ENCODE results near the gene ENTREP3.
"Not testable (repeated sequence)": the region's sequence is repeated elsewhere in the genome, so short reads cannot be mapped to it uniquely, and the experiment has no call there.

ENTREP3 gene, protein sequence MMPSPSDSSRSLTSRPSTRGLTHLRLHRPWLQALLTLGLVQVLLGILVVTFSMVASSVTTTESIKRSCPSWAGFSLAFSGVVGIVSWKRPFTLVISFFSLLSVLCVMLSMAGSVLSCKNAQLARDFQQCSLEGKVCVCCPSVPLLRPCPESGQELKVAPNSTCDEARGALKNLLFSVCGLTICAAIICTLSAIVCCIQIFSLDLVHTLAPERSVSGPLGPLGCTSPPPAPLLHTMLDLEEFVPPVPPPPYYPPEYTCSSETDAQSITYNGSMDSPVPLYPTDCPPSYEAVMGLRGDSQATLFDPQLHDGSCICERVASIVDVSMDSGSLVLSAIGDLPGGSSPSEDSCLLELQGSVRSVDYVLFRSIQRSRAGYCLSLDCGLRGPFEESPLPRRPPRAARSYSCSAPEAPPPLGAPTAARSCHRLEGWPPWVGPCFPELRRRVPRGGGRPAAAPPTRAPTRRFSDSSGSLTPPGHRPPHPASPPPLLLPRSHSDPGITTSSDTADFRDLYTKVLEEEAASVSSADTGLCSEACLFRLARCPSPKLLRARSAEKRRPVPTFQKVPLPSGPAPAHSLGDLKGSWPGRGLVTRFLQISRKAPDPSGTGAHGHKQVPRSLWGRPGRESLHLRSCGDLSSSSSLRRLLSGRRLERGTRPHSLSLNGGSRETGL

DNA sequence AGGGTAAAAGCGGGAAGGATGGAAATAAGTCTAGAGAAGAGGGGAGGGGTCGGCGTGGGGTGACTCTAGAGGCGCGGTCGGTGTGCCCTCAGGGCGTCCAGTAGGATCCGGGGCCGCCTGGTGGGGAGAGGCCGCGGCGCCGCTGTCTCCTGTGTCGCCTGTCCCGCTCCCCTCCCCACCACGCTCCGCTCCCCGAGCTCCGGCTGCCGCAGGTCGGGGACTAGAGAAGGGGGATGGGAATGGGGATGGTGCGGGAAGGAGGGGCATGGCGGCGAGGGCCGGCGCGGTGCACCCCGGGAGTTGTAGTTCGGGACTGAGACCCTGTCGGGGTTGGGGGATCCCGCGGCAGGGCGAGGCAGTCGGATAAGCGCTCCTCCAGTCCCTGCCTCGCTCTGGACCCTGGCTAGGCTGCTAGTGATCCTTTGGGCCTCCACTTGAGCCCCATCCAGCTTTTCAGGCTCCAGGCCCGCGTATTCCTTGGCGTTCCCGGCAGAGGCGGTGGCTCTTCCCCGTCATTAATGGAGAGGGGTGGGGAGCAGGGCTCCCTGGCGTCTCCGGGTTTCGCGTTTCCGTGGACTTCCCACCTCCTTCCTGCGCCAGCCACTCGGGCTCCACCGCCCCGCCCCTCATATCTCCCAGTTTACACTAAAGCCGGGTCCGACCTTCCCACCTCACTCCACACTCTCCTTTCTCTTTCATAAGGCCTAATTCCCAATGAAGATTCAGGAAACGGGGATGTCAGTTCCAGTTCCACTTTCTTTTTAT, at the start of gene ENTREP3:
Gene ENTREP3, minus strand, starts transcription at position 241 of the 765 bp plus-strand sequence. CDS start 606 bp downstream, outside the sequence.
- DNase-seq (ENCODE audit: low read depth in 3 of 3): peak; percentile 63 to 82 (median 67)

DNA sequence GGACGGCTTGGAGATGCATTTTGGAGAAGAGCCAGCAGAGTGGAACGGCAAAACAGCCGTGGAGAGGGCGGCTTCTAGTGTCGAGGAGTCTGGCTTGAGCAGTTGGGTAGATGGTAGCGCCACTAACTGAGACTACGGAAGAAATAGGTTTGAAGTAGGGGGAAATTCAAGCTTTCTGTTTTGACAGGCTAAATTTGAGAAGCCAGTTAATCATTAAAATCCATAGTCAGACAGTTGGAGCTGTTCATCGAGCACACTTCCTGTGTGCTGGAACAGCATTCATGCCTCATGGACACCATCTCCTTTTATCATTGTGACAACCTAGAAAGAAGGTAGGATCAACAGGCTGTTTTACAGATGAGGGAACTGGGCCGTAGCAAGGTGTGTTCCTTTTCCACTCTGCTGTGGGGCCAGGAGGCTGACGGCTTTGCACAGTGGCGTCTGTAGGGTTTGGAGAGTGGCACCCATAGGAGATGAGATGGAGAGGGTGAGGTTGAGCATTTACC, 49.3 kb upstream of the ENTREP3 start:
- DNase-seq (ENCODE audit: low read depth in 3 of 3): no peak

DNA sequence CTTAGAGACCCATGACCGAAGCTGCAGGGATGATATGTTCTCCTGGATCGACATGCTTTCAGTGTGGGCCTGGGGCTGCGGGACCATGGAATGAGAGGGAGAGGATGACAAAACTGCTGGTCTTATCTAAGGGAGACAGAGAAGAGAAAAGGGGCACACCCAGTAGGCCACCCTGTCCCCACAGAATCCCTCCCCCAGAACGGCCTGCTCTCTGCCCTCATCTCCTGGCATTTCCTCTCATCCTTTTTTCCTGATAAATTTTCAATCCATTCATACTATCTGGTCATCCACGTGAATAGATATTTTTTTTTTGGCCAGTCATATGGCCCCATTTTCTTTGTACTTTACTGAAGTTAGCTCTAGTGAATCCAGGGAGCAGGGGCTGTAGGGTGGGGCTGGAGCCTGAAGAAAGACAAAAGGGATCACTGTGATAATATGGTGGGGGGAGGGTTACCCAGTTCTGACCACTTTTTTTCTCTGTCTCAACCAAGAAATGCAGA, 46.1 kb upstream of the ENTREP3 start, which contains the start of gene PKLR:
Gene PKLR, minus strand, starts transcription at position 97 of the 500 bp plus-strand sequence. Its CDS starts 43 bp downstream, at position 54.
- no peak for DNase-seq (ENCODE audit: low read depth in 3 of 3)

DNA sequence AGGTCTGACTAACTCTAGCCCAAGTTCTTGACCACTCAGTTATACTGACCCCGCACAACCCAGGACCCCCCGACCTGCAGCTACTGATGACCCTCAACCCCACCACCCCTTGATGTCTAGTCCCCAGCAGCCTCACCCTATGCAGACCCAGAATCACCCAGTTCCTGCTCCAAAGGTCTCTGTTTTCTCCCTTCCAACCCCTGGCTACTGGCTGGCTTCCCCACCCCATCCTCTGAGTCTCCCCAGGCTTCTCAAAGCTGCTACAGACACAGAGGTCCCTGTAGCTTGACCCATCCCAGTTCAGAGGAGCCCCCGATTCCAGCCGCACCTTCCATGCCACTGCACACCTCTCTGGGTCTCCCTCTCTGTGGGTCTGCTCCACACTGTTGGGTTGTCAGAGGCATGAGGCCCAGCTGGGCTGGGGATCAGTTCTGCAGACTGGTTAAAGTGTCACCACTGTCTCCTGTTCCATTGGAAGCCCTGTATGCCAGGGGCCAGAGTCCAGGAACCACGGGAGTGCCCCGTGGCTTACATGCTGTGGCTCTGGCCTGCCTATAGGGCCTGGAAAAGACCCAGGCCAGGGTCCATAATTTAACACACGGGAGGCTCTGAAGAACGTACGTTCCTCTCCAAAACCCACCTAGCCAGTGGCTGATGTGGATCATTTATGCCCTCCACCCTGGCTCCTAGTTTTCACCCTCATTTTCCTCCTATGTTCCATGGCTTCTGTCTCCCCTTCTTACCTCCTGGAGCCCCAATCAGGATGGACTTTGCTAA, 45.5 kb upstream of the ENTREP3 start:
- DNase-seq (ENCODE audit: low read depth in 3 of 3): no peak

DNA sequence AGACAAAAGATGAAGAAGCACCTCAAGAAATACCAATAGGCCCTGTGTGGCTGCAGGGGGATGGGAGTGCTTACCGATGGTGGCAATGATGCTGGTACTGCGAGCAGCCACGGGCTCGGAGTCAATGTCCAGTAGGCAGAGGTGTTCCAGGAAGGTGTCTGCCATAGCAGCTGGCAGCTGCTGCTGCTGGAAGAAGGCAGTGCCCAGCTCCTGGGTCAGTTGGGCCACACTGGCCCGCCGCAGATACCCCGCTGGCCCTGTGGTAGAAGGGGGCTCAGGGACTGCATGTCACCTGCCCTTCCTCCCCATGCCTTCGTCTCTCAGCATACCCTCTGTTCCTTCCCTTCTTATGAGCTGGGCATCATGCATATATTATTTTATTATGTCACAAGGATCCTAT, 44.7 kb upstream of the ENTREP3 start:
- DNase-seq (ENCODE audit: low read depth in 3 of 3): no peak

DNA sequence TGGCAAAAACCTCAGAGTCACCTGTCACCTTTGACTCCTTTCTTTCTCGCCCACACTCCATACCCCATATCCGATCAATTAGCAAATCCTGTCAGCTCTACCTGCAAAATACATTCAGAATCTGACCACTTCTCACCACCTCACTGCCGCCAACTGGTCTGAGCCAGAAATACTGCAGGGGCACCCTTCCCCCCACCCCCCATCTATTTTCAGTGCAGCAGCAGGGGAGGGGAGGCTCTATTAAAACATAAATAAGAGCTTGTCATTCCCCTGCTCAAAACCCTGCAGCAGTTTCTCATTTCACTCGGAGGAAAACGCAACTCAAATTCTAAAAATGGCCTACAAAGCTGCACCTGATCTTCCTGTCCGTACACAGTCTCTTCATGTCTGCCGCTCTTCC, 42.1 kb upstream of the ENTREP3 start:
- no peak for DNase-seq (ENCODE audit: low read depth in 3 of 3)

DNA sequence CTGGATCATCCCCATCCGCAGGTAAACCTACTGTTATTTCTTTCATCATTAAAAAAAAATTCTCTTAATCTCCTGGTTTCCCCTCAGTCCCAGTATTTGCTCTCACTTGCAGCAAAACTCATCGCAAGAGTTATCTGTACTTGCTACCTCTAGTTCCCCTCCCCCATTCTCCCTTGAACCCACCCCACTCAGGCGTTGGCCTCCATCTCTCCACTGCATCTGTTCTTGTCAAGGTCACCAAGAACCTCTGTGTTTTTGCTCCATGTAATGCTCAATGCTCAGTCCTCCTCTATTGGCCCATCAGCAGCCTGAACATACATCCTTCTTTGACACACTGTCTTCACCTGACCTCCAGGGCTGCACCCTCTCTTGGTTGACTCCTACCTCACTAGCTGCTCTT, 41.4 kb upstream of the ENTREP3 start:
- DNase-seq (ENCODE audit: low read depth in 3 of 3): no peak

DNA sequence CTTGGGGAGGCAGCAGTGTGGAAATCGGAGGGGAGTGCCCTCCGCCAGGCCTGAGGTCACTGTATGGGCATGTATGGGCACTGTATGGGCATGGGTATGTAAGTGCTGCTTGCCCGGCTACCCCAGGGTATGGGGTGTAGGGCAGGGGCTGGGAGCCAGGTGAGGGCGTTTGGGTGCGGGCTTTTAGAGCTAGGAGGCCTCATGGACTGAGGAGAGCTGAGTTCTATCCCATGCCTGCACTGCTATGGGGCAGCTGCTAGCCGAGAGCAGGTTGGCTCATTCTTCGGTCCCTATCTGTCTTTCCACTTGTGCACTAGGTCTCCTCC, 40.6 kb upstream of the ENTREP3 start:
- no peak for DNase-seq (ENCODE audit: low read depth in 3 of 3)

DNA sequence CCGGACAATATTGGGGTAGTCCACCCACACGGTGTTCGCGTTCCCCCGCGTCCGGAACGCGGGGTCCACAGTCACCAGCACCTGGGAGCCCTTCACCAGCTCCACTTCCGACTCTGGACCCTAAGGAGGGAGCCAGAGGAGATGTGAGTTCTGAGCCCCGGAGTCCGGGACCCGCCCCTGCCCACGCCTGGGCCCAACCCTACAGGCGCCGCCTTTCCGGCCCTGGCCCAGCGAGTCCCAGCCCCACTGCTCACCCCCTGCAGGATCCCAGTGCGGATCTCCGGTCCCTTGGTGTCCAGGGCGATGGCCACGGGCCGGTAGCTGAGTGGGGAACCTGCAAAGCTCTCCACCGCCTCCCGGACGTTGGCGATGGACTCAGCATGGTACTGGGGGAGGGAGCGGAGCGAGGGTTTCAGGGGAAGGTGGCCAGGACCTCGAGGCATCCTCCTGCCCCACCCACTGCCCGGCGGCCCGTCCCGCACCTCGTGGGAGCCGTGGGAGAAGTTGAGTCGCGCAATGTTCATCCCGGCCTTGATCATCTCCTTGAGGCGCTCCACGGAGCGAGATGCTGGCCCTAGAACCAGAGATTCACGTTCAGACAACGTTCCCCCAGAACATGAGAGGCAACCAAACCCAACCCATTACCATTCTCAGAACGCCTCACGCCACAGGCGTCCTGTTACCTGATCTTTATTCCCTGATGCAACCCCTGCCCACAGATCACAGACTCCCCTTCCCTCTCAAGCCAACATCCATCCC, 40.1 kb upstream of the ENTREP3 start:
- no peak for DNase-seq (ENCODE audit: low read depth in 3 of 3)

DNA sequence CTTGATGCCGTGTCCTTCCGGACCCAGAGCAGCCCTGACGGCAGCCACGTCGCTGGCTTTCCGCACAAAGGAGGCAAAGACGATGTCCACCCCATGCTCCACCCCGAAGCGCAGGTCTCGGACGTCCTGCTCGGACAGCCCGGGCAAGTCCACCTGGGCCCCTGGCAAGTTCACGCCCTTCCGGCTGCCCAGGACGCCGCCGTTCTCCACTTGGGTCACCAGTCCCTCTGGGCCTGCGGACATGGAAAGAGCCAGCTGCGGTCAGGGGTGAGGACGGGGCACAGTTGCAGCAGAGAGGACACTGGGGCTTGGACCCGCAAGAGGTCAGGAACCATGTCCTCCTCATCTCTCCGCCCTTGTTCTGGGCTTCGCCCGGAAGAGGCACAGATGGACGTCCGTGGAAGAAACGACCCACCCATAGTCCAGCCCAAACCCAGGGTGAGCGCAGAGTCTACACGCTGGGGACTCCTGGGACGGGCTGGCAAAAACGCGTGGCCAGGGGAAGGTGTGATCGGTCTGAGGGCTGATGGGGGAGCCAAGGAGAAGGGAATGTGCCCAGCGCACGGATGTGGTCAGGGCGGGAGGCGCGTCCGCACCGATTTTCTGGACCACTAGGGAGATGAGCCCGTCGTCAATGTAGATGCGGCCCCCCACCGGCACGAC, 39.4 kb upstream of the ENTREP3 start:
- no peak for DNase-seq (ENCODE audit: low read depth in 3 of 3)

DNA sequence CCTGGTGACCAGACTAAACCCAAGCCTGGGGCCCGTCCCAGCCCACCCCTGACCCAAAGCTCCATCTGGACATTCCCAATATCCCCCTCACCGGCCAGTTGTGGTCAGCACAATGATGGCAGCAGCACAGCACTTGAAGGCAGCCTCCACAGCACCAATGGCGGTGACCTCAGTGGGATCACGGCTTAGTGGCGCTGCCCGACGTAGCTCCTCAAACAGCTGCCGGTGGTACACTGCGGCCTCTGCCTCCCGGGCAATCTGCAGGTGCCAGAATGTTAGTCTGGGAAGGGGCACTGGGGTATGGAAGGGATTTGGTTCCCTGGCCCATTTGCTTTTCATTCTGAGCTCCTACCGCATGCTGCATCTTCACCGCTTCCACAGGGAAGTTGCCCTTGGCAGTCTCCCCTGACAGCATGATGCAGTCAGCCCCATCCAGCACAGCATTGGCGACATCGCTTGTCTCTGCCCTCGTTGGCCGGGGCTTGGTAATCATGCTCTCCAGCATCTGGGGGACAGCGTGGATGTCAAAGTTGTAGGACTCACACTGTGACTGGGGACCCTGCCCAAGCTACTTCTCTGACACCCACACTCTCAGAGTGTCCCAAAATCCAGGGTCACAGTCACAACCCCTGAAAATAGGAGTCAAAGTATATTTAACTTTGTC, 37.9 kb upstream of the ENTREP3 start:
- DNase-seq (ENCODE audit: low read depth in 3 of 3): no peak

DNA sequence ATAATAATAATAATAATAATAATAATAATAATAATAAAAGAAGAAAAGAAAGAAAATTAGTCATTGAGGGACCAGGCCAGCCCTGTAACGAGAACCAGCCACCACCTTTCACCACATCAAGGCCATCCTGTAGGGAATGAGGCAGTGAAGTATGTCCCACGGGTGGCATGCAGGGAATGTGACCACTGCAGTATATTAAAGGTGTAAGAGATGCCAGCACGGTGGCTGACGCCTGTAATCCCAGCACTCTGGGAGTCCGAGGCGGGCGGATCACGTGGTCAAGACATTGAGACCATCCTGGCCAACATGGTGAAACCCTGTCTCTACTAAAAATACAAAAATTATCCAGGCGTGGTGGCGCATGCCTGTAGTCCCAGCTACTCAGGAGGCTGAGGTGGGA, 35.7 kb upstream of the ENTREP3 start:
- DNase-seq (ENCODE audit: low read depth in 3 of 3): not testable (repeated sequence)

DNA sequence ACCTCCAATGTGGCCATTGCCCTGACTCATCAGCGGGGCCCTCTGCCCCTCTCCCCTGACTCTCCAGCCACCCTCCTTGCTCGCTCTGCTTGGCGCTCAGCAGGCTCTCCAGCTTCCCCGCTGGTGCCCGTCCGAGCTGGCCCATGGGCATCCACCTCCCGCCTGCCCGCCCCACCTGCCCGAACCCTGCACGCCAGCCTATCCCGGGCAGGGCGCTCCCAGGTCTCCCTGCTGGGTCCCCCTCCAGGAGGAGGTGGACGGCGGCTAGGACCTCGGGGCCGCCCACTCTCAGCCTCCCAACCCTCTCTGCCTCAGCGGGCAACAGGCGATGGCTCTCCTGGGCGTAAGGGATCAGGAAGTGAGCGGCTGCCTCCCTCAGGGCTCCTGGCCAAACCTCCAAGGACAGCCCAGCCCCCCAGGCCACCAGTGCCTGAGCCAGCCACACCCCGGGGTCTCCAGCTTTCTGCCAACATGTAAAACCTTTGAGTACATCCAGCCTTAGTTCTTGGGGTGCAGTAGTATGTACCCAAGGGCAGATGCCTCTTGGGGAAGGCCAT, 32.8 kb upstream of the ENTREP3 start:
- DNase-seq (ENCODE audit: low read depth in 3 of 3): no peak

DNA sequence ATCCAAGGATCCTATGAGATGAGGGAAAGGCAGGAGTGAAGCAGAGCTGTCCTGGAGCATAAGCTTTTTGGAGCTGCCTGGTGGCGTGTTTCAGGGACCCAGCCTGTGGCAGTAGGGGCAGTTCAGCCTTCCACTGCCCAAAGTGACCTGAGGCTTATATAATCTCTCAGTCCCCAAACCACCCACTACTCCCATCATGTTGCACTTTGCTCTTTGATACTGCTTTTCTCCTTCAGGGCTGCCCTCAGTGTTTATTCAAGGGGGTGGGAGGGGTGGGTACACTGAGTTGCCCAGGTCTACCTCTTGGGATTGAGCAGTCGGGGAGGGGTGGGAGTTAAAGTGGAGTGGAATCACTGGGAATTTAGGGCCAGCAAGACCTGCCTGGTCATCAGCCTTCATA, 31.3 kb upstream of the ENTREP3 start:
- DNase-seq (ENCODE audit: low read depth in 3 of 3): no peak

DNA sequence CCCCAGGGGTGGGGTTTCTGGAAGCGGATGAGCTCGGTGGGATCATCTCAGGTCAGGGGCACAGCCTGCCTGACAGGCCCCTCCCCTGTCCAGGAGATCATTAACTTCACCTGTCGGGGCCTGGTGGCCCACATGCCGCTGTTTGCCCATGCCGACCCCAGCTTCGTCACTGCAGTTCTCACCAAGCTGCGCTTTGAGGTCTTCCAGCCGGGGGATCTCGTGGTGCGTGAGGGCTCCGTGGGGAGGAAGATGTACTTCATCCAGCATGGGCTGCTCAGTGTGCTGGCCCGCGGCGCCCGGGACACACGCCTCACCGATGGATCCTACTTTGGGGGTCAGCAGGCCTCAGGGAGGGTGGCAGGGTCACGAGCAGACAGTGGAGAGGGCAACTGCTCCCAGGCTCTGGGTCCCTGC, 30.4 kb upstream of the ENTREP3 start:
- no peak for DNase-seq (ENCODE audit: low read depth in 3 of 3)

DNA sequence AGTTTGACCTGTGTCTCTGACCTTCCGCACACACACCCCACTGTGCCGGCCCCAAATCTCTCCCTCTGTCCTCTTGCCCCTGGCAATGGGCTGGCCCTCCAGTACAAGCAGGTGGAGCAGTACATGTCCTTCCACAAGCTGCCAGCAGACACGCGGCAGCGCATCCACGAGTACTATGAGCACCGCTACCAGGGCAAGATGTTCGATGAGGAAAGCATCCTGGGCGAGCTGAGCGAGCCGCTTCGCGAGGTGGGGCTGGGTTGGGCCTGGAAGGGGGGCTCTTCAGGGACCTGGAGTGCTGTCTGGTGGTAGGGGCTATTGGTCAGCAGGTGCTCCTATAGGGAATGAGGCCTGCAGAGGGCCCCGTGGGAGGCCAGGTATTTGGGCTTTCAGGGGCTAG, 29.8 kb upstream of the ENTREP3 start:
- no peak for DNase-seq (ENCODE audit: low read depth in 3 of 3)

DNA sequence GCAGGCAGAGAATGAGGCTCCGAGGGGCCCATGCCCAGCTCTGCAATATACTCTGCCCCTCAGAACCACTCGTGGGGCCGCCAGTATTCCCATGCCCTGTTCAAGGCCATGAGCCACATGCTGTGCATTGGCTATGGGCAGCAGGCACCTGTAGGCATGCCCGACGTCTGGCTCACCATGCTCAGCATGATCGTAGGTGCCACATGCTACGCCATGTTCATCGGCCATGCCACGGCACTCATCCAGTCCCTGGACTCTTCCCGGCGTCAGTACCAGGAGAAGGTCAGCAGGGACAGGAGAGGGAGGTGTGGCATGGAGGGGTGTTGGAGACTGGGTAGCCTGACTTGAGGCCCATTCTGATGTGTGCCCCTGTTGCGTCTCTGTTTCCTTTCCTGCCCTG, 29.2 kb upstream of the ENTREP3 start:
- DNase-seq (ENCODE audit: low read depth in 3 of 3): no peak

DNA sequence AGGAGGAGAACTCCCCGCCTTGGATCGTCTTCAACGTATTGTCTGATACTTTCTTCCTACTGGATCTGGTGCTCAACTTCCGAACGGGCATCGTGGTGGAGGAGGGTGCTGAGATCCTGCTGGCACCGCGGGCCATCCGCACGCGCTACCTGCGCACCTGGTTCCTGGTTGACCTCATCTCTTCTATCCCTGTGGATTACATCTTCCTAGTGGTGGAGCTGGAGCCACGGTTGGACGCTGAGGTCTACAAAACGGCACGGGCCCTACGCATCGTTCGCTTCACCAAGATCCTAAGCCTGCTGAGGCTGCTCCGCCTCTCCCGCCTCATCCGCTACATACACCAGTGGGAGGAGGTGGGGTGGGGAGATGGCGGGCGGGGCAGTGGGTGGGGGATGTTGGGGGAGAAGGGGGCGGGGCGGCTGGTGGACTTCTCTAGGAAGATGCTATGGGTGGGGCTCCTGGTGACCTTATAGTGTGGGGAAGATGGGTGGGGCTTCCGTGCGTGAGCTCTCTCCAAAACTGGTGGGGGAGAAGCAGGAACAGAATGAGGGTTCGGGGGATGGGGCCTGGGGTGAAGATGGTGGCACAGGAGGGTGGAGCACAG, 27.3 kb upstream of the ENTREP3 start:
- DNase-seq (ENCODE audit: low read depth in 3 of 3): no peak

DNA sequence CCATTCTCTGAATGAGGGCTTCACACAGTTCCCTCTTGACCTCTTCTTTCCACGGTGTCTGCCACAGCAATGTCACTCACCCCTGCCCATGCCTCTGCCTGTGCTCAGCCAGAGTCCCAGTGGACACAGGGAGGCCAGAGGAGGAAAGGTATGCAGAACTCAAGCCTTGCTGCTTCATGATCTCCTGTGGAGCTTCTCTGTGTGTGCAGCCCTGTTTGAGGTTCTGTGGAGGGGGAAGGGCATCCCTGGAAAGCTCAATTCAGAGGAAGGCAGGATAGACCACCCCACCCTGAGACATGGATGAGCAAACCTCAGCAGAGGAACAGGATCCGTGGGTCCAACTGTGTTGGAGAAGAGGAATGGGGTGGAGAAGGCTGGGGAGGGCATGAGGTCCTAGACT, 24.0 kb upstream of the ENTREP3 start:
- DNase-seq (ENCODE audit: low read depth in 3 of 3): no peak
